Mesenteric fat pad (tissue), 1 donor: ENCODE results near the gene GMEB2. TPM values are rescaled to one million over a fixed set of nuclear protein-coding genes. Genes with fewer than 3 reads are reported as not detected.
"Not testable (repeated sequence)": the region's sequence is repeated elsewhere in the genome, so short reads cannot be mapped to it uniquely, and the experiment has no call there.

Experiments
- DNase-seq: peaks from one replicate; pipeline ENCODE4 v3.0.0-alpha.2; 2020; ENCODE audit warnings: low spot score
- total RNA-seq: library from RNA; stranded (reverse); fragmentation: NEBNext Ultra II Directional; extraction: Animal tissue kit (Norgen Biotek cat#: 25700); gene quantifications from one replicate; pipeline ENCODE4 v1.2.1, GENCODE V29; 2021
- donor health status: DM: yes; HTN: yes; CAD: no.

Gene GMEB2
- total RNA-seq, 1 donor from 2014 or later: 10.0 TPM

DNA sequence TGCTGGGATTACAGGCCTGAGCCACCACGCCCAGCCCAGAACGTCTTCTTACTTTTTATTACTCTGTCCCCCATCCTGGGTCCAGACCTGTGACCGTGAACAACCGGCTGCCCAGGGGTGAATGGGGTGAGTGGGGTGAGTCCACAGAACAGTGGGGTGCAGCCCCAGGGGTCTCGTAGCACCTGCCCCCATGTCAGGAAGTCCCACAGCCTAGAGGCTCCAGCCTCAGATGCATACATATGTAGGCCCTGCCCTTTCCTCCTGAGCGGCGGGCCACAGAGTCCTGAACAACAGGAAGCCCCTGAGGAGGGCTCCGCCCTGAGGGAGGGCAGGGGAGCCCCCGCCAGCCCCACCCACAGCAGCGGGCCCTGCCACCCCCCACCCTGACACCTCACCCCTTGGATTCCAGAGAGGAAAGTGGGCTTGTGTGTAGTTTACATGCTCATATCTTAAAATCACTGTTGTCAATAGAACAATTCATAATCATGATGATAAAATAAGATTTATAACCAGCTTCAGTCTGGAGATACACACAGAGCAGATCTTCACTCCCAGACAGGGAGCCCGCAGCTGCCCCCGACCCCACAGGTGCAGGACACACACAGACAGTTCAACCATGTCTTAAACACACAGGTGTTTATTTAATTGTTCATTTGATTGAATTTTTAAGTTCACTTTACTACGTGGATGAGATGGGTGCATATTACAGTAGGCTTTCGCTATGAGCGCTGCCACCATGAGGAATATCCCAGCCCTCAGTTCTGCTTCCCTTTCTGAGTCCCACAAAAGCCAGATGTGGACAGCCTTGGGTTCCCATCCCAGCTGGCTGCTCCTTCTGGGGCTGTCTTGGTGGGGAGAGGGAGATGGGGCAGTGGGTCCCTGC, 12.4 kb upstream of the GMEB2 start:
- DNase-seq: no peak

DNA sequence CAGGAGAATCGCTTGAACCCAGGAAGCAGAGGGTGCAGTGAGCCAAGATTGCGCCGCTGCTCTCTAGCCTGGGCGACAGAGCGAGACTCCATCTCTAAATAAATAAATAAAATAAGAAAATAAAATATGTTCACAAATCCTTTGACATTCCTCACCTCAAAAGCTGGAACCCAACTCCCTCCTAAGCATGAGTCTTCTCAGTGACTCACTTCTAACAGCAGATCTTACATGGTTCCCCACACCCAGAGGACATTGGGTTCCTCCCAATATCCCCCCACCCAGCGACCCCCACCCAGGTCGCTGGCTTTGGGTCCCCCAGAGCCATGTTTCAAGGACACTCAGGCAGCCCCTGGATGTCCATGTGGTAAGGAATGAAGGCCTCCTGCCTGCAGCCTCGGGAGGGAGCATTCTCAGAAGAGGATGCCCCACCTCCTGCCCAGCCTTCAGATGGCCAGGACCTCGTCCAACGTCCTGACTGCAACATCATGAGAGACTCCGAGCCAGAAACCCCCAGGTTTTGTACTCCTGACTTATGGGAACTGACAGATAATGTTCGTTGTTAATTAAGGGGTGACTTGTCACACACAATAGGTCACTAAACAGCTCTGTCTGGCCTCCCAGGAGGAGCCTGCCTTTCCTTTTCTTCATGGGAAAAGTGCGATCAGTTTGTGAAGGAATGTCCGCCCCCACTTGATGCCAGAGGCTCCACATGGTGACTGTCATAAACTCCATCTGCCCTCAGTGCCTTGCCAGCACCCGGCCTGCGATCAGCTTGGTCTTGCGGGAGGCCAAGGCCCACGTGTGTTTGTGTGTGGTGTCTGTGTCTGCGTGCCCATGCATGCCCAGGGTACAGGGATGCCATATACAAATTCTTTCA, 10.1 kb upstream of the GMEB2 start:
- no peak for DNase-seq

DNA sequence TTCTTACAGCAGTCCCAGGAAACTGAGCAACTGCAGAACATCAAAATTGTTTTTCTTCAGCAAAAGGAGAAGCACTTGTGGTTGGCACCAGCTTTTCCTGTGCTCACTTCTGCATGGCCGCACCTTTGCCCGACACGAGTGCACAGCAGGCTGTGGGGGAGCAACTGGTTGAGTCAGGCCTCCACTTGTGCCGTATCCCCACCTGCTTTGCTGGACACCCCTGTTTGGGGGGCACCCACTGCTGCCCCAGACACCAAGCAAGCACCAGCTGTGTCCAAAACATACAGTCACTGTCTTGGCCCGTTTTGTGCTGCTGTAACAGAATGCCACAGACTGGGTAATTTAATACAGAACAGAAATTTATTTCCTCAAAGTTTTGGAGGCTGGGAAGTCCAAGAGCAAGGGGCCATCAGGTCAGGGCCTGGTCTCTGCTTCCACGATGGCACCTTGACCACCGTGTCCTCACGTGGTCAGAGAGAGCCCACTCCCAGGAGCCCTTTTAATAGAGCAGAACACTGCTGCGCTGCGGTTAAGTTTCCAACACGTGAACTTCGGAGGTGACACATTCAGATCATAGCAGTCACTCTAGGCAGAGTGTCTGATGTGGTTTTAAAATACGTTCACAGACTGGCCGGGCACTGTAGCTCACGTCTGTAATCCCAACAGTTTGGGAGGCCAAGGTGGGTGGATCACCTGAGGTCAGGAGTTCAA, 8.7 kb upstream of the GMEB2 start:
- DNase-seq: no peak

DNA sequence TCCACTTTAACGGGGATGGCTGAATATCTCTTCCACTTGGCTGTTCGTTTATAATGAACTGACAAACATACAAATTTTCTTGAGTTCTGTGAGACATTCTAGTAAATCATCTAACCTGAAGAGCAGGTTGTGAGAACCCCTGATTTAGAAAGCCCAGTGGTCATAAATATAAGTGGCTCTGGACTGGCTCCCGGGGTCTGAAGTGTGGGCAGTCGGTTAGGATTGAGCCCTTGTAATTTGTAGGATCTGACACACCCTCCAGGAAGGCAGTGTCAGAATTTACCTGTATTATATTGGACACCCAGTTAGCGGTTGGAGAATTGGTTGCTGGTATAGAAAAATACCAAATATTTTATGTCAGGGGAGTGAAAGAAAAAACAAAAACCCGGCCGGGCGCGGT, 6.8 kb upstream of the GMEB2 start:
- DNase-seq: no peak

DNA sequence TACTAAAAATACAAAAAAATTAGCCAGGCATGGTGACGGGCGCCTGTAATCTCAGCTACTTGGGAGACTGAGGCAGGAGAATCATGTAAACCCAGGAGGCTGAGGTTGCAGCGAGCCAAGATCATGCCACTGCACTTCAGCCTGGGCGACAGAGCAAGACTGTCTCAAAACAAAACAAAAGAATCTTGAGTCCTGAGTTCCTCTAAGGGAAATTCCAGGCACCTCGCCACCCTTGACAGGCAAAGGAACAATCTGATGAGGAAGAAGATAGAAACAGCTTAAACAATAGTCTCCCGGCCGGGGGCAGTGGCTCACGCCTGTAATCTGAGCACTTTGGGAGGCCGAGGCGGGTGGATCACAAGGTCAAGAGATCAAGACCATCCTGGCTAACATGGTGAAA, 4.5 kb upstream of the GMEB2 start:
- not testable (repeated sequence) for DNase-seq

DNA sequence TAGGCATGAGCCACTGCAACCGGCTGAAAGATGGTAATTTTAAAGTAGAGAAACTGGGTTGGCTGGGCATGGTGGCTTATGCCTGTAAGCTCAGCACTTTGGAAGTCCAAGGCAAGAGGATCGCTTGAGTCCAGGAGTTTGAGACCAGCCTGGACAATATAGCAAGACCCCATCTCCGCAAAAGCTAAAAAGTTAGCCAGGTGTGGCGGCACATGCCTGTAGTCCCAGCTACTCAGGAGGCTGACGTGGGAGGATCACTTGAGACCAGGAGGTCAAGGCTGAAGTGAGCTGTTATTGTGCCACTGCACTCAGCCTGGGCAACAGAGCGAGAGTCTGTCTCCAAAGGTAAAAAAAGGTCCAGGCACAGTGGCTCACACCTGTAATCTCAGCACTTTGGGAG, 4.1 kb upstream of the GMEB2 start:
- not testable (repeated sequence) for DNase-seq

DNA sequence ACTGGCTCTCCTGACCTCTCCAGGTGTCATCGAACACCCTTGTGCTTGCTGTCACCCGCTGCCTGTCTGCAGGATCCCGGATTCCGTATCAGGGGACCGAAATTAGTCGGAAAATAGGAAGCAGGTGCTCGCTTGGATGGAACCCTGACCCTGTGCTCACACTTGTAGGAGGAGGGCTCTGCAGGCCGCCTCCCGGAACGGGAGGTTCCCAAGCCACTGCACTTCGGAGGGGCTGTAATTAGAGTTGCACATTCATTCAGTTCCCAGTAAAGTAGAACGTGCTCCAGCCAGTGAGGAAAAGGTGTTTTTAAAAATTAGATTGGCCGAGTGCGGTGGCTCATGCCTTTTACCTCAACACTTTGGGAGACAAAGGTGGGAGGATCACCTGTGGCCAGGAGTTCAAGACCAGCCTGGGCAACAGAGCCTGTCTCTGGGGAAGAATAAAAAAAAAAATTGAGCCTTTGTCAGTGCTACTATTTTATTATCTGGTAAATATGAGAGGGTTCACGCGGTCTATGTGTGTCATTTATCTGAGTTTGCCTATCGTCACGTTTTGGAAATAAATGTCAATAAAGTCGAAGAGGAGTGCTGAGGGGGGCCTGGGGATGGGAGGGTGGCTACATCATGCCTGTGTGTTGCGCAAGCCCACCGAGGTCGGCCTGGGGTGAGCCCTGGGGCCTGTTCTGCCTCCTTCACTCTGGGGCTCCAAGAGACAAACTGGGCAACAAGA, 1.5 kb upstream of the GMEB2 start:
- DNase-seq: no peak

DNA sequence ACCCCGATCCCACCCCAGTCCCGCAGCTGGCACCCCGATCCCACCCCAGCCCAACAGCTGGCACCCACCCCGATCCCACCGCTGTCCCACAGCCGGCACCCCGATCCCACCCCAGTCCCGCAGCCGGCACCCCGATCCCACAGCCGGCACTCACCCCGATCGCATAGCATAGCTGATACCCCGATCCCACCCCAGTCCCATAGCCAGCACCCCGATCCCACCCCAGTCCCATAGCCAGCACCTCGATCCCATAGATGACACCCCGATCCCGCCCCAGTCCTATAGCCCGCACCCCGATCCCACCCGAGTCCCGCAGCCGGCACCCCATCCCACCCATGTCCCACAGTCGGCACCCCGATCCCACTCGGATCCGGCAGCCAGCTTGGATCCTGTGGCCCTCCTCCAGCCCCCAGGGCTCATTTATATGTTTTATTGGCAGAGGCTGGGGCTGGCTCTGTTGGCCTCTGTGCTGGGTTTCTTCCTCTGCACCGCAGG, 897 bp upstream of the GMEB2 start:
- no peak for DNase-seq

DNA sequence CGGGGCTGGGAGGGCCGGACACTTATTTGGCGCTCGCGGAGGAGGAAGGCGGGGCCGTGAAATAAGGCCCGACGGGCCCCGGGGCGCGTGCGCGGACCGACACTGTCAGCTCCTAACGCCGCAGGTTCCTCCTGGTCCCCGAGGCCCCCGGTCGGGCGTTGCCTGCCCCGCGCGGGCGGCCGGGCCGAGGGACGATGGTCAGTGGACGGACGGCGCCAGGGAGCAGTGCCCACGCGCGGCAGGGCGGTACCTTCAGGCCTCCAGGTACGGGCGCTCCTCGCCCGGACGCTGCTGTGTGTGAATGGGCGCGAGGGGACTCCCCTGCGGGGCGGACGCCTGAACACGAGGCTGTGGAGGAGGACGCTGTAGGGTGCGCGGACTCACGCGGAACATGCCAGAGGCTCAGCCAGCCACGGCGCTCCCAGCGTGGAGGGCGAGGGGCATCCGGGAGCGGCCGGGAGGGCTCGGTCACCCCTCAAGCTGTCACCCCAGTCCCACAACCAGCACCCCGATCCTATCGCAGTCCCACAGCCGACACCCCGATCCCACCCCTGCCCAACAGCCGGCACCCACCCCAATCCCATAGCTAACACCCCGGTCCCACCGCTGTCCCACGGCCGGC, 339 bp upstream of the GMEB2 start:
- peak; percentile 99 for DNase-seq

DNA sequence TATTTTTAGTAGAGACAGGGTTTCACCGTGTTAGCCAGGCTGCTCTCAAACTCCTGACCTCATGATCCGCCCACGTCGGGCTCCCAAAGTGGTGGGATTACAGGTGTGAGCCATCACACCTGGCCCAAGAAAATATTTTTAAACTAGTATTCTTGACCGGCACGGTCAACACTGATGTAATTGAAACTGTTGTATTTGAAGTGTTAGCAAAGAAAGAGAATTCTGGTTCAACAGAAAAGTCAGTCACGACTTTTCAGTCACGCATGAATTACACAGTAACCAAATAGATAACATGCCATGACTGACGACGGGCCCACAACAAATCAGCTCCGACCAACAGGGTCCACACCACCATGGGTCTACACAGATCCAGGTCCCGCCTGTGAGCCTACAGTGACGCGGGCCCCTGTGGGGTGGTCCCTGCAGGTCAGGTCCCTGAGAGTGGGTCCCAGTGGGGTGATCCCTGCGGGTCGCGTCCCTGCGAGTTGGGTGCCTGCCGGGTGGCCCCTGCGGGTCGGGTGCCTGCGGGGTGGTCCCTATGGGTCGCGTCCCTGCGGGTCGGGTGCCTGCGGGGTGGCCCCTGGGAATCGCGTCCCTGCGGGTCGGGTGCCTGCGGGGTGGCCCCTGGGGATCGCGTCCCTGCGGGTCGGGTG, 1.0 kb downstream of the GMEB2 start:
- DNase-seq: no peak

DNA sequence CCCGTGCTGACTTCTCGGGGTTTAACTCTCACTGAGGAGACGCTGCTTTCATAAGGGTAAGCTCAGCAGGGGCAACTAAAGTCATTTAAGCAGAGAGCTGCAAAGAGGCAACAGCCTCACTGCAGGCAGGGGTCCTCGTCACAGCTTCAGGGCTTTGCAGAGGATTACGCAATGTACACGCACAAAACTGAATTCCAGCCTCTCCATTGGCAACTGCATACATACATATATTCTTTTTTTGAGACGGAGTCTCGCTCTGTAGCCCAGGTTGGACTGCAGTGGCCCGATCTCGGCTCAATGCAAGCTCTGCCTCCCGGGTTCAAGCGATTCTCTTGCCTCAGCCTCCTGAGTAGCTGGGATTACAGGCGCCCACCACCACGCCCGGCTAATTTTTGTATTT, 2.4 kb downstream of the GMEB2 start:
- DNase-seq: no peak

DNA sequence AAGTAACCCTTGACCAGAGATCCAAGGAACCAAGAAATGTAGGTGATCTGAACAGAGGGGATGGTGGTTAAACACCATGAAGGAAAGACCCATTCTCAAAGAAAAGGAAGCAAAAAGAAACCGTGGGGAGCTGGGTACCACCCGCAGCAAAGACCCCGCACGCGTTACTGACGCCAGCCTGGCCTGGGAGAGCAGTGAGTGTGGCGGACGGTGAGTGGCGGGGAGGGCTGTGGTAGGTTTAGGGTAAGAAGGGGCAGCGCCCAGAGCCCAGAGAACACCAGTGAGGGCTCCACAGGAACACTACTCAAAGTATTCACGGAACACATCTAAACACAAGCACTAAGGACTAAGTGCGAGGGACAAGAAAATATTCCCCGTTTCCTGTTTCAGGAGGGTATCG, 4.2 kb downstream of the GMEB2 start:
- DNase-seq: no peak

DNA sequence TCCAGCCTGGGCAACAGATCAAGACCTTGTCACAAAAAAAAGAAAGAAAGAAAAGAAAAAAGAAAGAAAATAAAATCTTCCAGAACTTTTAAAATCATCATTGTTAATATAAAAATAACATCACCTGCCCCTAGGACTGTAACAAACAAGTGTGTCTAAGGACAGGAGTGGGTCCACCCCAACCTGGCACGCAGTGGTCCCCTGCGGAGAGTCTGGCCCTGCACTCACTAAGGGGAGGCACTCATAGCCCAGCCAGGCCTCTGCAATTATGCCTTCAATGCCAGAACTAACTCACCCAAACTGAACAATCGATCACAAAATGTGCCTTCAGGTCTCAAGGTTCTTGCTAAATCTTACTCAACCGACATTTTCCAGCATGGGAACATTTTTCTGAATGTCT, 4.8 kb downstream of the GMEB2 start:
- DNase-seq: no peak

DNA sequence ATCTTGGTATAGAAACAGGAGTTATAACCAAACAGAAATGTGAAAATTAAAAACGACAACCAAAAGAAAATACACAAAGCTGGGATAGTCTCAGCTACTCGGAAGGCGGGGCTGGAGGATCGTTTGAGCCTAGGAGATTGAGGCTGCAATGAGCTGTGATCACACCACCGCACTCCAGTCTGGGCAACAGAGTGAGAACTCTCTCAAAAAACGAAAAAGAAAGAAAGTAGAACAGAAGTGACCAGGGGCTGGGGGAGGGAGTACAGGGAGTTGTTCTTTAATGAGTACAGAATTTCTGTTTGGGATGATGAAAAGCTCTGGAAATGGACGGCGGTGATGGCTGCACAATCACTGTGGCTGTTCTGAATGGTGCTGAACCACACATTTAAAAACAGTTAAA, 5.9 kb downstream of the GMEB2 start:
- DNase-seq: no peak

DNA sequence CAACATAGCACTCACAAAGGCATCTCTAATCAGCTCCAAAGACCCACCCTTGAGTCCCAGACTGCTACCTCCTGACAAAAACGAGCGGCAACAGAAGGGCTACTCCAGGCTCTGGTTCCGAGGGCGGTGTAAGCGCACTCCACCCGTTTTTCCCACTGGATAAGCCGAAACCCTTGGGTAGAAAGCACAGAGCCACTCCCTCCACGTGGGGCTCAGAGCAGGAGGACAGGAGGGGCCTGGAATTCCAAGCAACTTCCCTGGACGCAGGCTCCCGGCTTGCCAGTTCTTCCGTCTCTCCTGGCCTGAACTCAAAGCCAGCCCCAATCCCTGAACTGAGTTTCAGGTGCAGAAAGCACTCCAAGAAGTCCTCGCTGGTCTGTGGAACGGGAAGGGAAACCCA, 7.4 kb downstream of the GMEB2 start:
- no peak for DNase-seq

DNA sequence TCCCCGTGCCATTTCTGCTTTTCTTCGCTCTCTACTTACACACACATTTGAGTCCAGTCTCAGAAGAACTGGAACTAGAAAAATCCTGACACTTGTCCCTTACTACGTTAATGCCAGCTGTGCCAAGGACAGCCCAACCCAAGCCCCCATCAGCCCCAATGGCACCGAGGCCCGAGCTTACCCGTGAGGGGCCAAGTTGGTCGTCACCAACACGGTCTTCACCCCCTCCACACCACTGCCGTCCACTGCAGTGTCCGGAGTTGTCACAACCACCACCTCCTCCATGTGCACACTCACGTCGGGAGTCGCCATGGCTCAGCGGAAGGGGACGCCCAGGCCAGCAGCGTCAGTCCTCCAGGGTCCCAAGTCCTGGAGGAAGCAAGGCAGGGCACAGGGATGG, 7.8 kb downstream of the GMEB2 start:
- no peak for DNase-seq

DNA sequence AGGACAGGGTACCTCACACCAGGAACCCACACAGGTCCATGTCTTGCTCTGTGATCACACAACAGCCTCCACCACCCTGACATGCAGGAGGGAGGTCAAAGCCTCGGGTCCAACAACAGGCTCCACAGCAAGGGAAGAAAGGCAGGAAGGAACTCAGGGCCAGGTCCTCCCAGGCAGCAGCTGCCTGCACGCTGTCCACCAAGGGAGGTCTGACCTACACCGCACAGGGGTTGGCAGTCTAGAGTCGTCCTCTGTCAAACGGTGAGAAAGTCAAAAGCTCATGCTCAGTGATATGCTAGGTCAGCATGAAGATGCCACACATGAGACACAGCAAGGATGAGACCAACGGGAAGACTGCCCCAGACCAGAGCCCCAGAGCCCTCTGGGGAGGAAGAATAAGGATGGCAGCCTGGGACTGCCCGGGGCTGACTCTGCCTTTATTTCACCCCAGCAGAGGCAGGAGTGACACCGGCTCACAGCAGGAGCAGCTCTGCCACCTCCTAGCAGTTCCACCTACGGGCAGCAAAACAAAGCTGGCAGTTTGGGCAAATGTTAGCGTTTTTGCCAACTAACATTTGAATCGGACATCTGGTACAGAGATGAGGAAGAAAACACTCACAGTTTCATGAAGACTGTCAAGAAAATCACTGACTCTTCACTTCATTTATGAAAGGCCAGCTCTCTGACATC, 8.5 kb downstream of the GMEB2 start:
- DNase-seq: no peak

DNA sequence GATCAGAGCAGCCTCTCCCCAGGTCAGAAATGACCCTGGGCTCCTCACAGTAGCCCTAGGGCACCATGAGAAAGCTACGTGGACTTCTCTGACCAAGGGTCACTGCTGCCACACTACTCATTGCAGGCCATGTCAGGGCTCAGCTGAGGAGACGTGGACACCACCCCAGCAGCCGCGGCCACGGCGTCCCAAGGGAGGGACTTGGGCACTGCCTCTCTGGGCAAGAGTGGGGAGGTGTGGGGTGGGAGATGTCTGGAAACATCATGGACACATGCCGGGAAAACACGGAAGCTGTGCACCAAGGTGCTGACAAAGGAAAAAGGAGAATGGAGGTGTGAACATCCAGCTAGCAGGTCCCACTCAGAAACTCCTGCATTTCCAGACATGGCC, 9.0 kb downstream of the GMEB2 start:
- no peak for DNase-seq
